Thoracic aorta (tissue), 2 donors: Measurements from ENCODE around the gene FBXL16. TPM values are rescaled to one million over a fixed set of nuclear protein-coding genes. Genes with fewer than 3 reads are reported as not detected.

Experiments
- ATAC-seq: fragments of 150-250 bp; one replicate; pipeline ENCODE4 v1.8.0; 2017; ENCODE audit warnings: low read depth; ENCODE audit not compliant: insufficient number of reproducible peaks, low FRiP score
- DNase-seq: peaks from one replicate; pipeline ENCODE4 v3.0.0-alpha.2; 2020; ENCODE audit warnings: low spot score
- H3K27ac ChIP-seq, 2 donors: fragments of 200-600 bp; sonication (generic); 1 replicate in 1 of 2; 2 replicates in 1 of 2; pipeline ENCODE4 v1.5.1; 2016; ENCODE audit warnings: mild to moderate bottlenecking in 2 of 2, moderate library complexity in 2 of 2
- H3K27me3 ChIP-seq: fragments of 200-600 bp; sonication (generic); replicated peaks from 2 replicates; pipeline ENCODE4 v1.6.0; 2016; ENCODE audit warnings: mild to moderate bottlenecking; ENCODE audit not compliant: insufficient read depth
- H3K36me3 ChIP-seq: fragments of 200-600 bp; sonication (generic); one replicate; pipeline ENCODE4 v1.5.1; 2016
- H3K4me1 ChIP-seq, 2 donors: fragments of 200-600 bp; sonication (generic); 1 replicate in 1 of 2; 2 replicates in 1 of 2; pipeline versions ENCODE4 v1.5.1 to v1.6.0; 2016; ENCODE audit warnings: low read depth in 2 of 2, mild to moderate bottlenecking in 1 of 2; ENCODE audit not compliant: control insufficient read depth in 1 of 2
- H3K4me3 ChIP-seq: fragments of 200-600 bp; sonication (generic); 2 replicates; pipeline ENCODE4 v1.5.1; 2016; ENCODE audit warnings: mild to moderate bottlenecking
- H3K9me3 ChIP-seq: fragments of 200-600 bp; sonication (generic); 2 replicates; pipeline ENCODE4 v1.5.1; 2016
- total RNA-seq, 2 donors: library from RNA; depleted of rRNA; stranded (reverse); fragments of >200 nt; gene quantifications; one replicate each; pipeline versions ENCODE4 v1.1.0 to v1.2.3, GENCODE V29; 2016
- TF ChIP-seq, protein P1 (sequence below): fragments of 200-600 bp; sonication (generic); IDR thresholded peaks from one replicate; pipeline ENCODE4 v1.5.1; 2019; ENCODE audit warnings: antibody characterized with exemption

FBXL16 gene
- total RNA-seq, 2 donors from 2014 or later, result not detected

DNA sequence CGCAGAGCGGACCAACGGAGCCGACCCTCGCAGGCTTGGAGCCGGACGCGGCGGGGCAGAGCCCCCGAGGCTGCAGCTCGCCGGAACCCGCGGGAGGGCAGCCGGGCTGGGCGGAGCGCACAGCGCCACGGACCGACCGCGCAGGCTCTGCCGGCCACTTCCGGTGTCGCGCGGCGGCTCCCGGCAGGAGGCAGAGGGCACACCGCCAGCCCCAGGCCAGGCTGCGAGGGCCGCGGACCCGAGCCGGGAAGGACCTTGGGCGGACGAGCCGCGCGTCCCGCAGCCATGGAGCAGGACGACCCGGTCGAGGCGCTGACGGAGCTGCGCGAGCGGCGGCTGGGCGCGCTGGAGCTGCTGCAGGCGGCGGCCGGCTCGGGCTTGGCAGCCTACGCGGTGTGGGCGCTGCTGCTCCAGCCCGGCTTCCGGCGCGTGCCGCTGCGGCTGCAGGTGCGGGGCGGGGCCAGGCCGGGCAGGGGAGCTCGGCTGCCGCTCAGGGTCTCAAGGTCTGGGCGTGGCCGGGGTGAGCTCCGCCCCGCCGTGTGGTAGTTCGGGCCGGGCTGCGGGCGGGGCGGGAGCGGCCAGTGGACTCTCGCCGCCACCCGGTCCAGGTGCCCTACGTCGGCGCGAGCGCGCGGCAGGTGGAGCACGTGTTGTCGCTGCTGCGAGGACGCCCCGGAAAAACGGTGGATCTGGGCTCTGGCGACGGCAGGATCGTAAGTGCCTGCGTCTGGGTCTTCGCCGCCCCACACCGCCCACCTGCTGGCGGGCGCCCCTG is 15.6 kb upstream of the FBXL16 start, which contains the start of gene ANTKMT:
ANTKMT (plus strand) TSS at position 157 of the 775 bp plus-strand sequence; CDS start at position 286, 129 bp downstream.
- ATAC-seq (peak; percentile 60), DNase-seq (no peak)
- peak within 1 kb of the TSS; percentile 12 to 86 for H3K27ac ChIP-seq
- no peaks in the 10 kb centered on the region for H3K27me3 ChIP-seq
- TF ChIP-seq, protein P1, sequence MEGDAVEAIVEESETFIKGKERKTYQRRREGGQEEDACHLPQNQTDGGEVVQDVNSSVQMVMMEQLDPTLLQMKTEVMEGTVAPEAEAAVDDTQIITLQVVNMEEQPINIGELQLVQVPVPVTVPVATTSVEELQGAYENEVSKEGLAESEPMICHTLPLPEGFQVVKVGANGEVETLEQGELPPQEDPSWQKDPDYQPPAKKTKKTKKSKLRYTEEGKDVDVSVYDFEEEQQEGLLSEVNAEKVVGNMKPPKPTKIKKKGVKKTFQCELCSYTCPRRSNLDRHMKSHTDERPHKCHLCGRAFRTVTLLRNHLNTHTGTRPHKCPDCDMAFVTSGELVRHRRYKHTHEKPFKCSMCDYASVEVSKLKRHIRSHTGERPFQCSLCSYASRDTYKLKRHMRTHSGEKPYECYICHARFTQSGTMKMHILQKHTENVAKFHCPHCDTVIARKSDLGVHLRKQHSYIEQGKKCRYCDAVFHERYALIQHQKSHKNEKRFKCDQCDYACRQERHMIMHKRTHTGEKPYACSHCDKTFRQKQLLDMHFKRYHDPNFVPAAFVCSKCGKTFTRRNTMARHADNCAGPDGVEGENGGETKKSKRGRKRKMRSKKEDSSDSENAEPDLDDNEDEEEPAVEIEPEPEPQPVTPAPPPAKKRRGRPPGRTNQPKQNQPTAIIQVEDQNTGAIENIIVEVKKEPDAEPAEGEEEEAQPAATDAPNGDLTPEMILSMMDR, result no peak
- no peaks in the 10 kb centered on the region for H3K36me3 ChIP-seq
- peaks cover 13 to 28% of the 10 kb centered on the region in 2 donors for H3K4me1 ChIP-seq
- H3K4me3 ChIP-seq, result peak within 1 kb of the TSS; percentile 97
- no peaks in the 10 kb centered on the region for H3K9me3 ChIP-seq

- DNase-seq (no peak), ATAC-seq (no peak)
- Histone ChIP-seq H3K4me1 (peaks cover 17 to 33% of the 10 kb centered on the region in 2 donors), H3K9me3 (no peaks in the 10 kb centered on the region), H3K27ac (peak overlapping the region; percentile 12 to 86), H3K27me3 (no peaks in the 10 kb centered on the region), H3K4me3 (peak overlapping the region; percentile 97), H3K36me3 (no peaks in the 10 kb centered on the region)
- TF ChIP-seq, protein P1, result no peak
Measured at GRCh38 chr16:720447-720989, 14.9 kb upstream of the FBXL16 start.

DNA sequence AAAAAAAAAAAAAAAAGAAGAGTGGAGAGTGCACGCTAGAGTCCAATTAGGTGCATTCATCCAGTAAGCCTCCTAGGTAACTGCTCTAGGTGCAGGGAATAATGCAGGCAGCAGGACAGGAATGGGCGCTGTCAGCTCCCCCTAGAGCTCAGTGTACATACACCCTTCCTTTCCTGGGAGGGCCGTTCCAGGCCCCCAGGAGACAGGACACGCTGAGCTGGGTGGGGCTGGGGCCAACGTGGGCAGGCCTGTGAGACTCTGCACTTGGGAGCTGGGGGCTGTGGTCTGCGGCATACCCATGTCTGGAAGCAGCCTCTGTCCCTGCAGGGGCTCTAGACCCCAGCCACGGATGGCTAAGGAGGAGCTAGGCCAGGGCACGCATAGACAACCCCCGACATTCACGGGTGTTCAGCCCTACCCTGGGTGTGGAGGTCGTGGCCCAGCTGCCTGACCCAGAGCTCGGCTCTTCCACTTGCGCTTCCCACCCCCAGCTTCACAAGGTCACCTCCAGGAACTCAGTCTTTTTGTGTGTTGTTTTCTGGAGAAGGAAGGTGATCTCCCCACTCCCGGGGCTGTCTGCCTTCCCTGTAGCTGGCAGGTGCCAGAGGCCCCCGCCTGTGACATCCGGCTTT is 14.3 kb upstream of the FBXL16 start:
- peak overlapping the region; percentile 97 for H3K4me3 ChIP-seq
- no peak for DNase-seq

GRCh38 chr16:718922-719321 is 13.3 kb upstream of the FBXL16 start:
- Histone ChIP-seq H3K4me3 (no peak overlapping the region), H3K27me3 (no peaks in the 10 kb centered on the region), H3K4me1 (peaks cover 21 to 42% of the 10 kb centered on the region in 2 donors), H3K27ac (no peak overlapping the region), H3K9me3 (no peaks in the 10 kb centered on the region), H3K36me3 (no peaks in the 10 kb centered on the region)
- TF ChIP-seq, protein P1, result no peak
- ATAC-seq (no peak), DNase-seq (no peak)

More for the DNA sequence above, 14.3 kb upstream of the FBXL16 start:
- no peak for ATAC-seq
- no peaks in the 10 kb centered on the region for H3K9me3 ChIP-seq
- no peaks in the 10 kb centered on the region for H3K27me3 ChIP-seq
- no peak overlapping the region for H3K27ac ChIP-seq
- no peaks in the 10 kb centered on the region for H3K36me3 ChIP-seq
- H3K4me1 ChIP-seq, result peaks cover 17 to 37% of the 10 kb centered on the region in 2 donors
- TF ChIP-seq, protein P1, result no peak

DNA sequence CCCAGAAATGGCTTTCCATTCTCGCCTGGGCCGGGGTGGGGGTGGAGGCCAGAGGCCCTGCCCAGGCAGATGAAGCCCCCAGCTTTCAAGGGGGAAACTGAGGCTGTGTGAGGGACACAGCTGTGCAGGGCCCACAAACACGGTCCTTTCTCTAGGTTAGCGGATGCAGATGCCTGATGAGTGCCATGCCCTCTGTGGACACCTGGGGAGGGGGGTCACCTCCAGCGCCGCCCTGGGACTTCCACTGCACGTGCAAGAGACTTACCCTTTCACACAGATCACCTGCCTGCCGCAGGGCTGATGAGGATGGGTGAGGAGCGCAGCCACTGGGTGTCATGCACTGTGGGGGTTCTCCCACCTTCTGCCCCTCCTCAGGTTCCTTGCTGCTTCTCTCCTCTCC is 12.8 kb upstream of the FBXL16 start:
- H3K27ac ChIP-seq, result no peak overlapping the region
- TF ChIP-seq, protein P1, result no peak

More for the DNA sequence above, 12.8 kb upstream of the FBXL16 start:
- Histone ChIP-seq H3K4me1 (peaks cover 21 to 42% of the 10 kb centered on the region in 2 donors), H3K27me3 (no peaks in the 10 kb centered on the region), H3K4me3 (no peak overlapping the region), H3K36me3 (no peaks in the 10 kb centered on the region), H3K9me3 (no peaks in the 10 kb centered on the region)
- no peak for ATAC-seq
- DNase-seq, result no peak
